ENCODE results near the gene ATAD3C.
"Not testable (repeated sequence)": the region's sequence is repeated elsewhere in the genome, so short reads cannot be mapped to it uniquely, and the experiment has no call there.

GRCh38 chr1:1518621-1519007, 69.1 kb downstream of the ATAD3C start:
- TF ChIP-seq, protein P1, sequence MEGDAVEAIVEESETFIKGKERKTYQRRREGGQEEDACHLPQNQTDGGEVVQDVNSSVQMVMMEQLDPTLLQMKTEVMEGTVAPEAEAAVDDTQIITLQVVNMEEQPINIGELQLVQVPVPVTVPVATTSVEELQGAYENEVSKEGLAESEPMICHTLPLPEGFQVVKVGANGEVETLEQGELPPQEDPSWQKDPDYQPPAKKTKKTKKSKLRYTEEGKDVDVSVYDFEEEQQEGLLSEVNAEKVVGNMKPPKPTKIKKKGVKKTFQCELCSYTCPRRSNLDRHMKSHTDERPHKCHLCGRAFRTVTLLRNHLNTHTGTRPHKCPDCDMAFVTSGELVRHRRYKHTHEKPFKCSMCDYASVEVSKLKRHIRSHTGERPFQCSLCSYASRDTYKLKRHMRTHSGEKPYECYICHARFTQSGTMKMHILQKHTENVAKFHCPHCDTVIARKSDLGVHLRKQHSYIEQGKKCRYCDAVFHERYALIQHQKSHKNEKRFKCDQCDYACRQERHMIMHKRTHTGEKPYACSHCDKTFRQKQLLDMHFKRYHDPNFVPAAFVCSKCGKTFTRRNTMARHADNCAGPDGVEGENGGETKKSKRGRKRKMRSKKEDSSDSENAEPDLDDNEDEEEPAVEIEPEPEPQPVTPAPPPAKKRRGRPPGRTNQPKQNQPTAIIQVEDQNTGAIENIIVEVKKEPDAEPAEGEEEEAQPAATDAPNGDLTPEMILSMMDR (IDR thresholded peaks at IDR 0.05): not testable (repeated sequence)
- not testable (repeated sequence) for TF ChIP-seq POLR2AphosphoS5 (IDR thresholded peaks at IDR 0.05; ENCODE audit: low read depth, low read length)

All from Panc1 (cell line).